ENCODE data around the gene WDR83. TPM values are rescaled to one million over a fixed set of nuclear protein-coding genes. Genes with fewer than 3 reads are reported as not detected.

The WDR83 gene
- total RNA-seq, 3 donors from 2014 or later = 8.2 to 13.8 (median 10.2) TPM

GRCh38 chr19:12648088-12648487 lies 18.5 kb upstream of the WDR83 start:
- Histone ChIP-seq H3K27me3 (no peaks in the 10 kb centered on the region), H3K27ac (no peak overlapping the region), H3K4me1 (peaks cover 0 to 8% of the 10 kb centered on the region in 2 donors), H3K4me3 (peak overlapping the region in 2 of 3 donors; percentile 44 to 63), H3K9me3 (no peaks in the 10 kb centered on the region), H3K36me3 (no peaks in the 10 kb centered on the region)
- intact Hi-C loops (cut with DNase I; ENCODE audit: low total_unique reads) = no loop called here
- TF ChIP-seq POLR2AphosphoS5 (IDR thresholded peaks at IDR 0.05) = no peak
- no peak for TF ChIP-seq CTCF (IDR thresholded peaks at IDR 0.05)
- no peak for TF ChIP-seq POLR2A (IDR thresholded peaks at IDR 0.05)
- no peak for DNase-seq (ENCODE audit: low spot score in 2 of 2)

GRCh38 chr19:12649941-12650340 lies 16.7 kb upstream of the WDR83 start:
- no peak overlapping the region for H3K4me3 ChIP-seq
- DNase-seq (ENCODE audit: low spot score in 2 of 2) = no peak

GRCh38 chr19:12652219-12652618 lies 14.4 kb upstream of the WDR83 start:
- no peak overlapping the region for H3K27ac ChIP-seq
- H3K4me3 ChIP-seq = no peak overlapping the region
- intact Hi-C loops (cut with DNase I; ENCODE audit: low total_unique reads) = no loop called here
- peaks cover 0 to 8% of the 10 kb centered on the region in 2 donors for H3K4me1 ChIP-seq
- DNase-seq (ENCODE audit: low spot score in 2 of 2) = no peak
- H3K27me3 ChIP-seq = no peaks in the 10 kb centered on the region
- no peak for TF ChIP-seq CTCF (IDR thresholded peaks at IDR 0.05)
- TF ChIP-seq POLR2AphosphoS5 (IDR thresholded peaks at IDR 0.05) = no peak
- H3K36me3 ChIP-seq = no peaks in the 10 kb centered on the region
- no peaks in the 10 kb centered on the region for H3K9me3 ChIP-seq

More at GRCh38 chr19:12649941-12650340, 16.7 kb upstream of the WDR83 start:
- TF ChIP-seq POLR2AphosphoS5 (IDR thresholded peaks at IDR 0.05) = no peak
- TF ChIP-seq POLR2A (IDR thresholded peaks at IDR 0.05) = no peak
- TF ChIP-seq CTCF (IDR thresholded peaks at IDR 0.05) = no peak
- no peaks in the 10 kb centered on the region for H3K36me3 ChIP-seq
- no peaks in the 10 kb centered on the region for H3K27me3 ChIP-seq
- no peak overlapping the region for H3K27ac ChIP-seq
- intact Hi-C loops (cut with DNase I; ENCODE audit: low total_unique reads) = no loop called here
- peaks cover 0 to 8% of the 10 kb centered on the region in 2 donors for H3K4me1 ChIP-seq
- no peaks in the 10 kb centered on the region for H3K9me3 ChIP-seq

GRCh38 chr19:12655546-12655945 lies 11.1 kb upstream of the WDR83 start:
- Histone ChIP-seq H3K36me3 (no peaks in the 10 kb centered on the region), H3K4me3 (no peak overlapping the region), H3K9me3 (no peaks in the 10 kb centered on the region), H3K4me1 (no peaks in the 10 kb centered on the region), H3K27ac (no peak overlapping the region), H3K27me3 (no peaks in the 10 kb centered on the region)
- TF ChIP-seq POLR2AphosphoS5 (IDR thresholded peaks at IDR 0.05) (no peak), POLR2A (IDR thresholded peaks at IDR 0.05) (no peak), CTCF (IDR thresholded peaks at IDR 0.05) (no peak)
- intact Hi-C loops (cut with DNase I; ENCODE audit: low total_unique reads) = no loop called here
- no peak for DNase-seq (ENCODE audit: low spot score in 2 of 2)

GRCh38 chr19:12656899-12657571 lies 9.6 kb upstream of the WDR83 start:
- Histone ChIP-seq H3K9me3 (no peaks in the 10 kb centered on the region), H3K4me3 (no peak overlapping the region), H3K27me3 (no peaks in the 10 kb centered on the region), H3K36me3 (no peaks in the 10 kb centered on the region), H3K27ac (no peak overlapping the region), H3K4me1 (no peaks in the 10 kb centered on the region)
- intact Hi-C loops (cut with DNase I; ENCODE audit: low total_unique reads) = no loop called here
- TF ChIP-seq CTCF (IDR thresholded peaks at IDR 0.05) = no peak
- no peak for TF ChIP-seq POLR2AphosphoS5 (IDR thresholded peaks at IDR 0.05)
- TF ChIP-seq POLR2A (IDR thresholded peaks at IDR 0.05) = no peak
- no peak for DNase-seq (ENCODE audit: low spot score in 2 of 2)

Data from breast epithelium (tissue), 4 donors.